GM19099 (cell line): ENCODE measurements around the gene CEMIP2.

Source experiments
- POLR2A ChIP-seq: IDR thresholded peaks from 3 replicates; pipeline ENCODE4 v1.6.1; 2011; ENCODE audit warnings: low read depth; ENCODE audit not compliant: insufficient read length; ENCODE audit errors: extremely low read depth

CEMIP2 gene

DNA sequence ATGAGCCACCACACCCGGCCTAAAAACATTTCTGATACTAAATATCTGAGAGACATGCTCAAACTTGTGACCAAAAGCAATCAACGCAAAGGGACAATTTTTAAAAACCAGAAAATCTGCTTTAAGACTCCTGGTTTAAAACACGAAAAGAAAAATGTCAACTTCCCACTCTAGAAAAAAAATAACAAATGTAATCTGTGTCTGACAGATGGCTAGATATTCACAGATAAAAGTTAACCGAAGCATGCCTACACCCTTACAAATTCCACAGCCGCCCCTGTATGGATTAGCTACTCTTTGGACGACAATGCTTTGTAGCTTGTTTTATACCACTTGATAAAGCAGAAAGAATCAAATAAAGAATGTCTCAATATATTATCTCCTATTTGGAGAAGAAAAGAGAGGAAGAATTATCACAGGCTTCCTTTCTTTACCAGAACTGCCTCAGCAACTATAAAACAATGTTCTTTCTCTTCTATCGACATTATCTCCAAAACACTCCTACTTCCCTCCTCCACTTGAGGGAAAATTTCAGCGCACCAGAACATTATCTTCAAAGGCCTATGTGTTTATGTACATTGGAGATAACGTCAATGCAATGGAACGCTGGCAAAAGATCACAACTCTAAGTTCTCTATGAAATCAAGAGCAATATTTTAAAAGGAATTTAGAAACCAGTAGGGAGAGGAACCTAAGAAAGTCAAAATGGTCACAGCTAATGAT is 26.2 kb downstream of the CEMIP2 start:
- no peak for TF ChIP-seq POLR2A

DNA sequence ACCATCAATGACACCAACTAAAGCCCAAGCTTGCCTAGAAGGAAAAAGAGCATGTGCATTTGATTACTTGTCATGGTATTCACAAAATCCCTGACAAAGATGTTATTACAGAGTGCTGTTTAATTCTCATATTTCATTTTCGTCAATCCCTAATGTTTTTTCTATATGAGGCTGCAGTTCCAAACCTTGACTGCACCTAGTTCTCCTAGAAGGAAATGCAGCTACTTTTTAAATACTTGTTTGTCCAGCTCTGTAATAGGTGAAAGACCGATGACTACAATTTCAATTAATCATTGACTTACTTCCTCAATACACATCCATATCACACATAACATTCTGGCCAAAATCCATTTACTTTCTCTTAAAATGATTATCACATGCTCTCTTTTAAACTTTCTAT is 28.1 kb downstream of the CEMIP2 start:
- TF ChIP-seq POLR2A, result no peak

DNA sequence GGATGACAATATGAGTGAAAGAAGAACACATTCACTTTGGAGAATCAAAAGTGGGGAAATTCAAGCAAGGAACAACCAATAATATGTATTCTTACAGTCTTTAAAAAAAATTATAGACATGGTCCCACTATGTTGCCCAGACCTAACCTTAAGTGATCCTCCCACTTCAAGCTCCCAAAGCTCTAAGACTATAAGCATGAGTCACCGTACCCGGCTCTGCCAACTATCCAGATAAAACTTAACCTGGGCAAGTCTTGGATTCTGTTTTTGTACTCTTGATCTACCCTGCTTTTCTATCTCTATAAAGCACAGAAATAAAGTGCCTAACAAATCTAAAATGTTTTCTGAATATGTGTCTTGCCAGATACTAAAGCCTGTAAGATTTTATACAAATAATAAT is 30.9 kb downstream of the CEMIP2 start:
- no peak for TF ChIP-seq POLR2A

DNA sequence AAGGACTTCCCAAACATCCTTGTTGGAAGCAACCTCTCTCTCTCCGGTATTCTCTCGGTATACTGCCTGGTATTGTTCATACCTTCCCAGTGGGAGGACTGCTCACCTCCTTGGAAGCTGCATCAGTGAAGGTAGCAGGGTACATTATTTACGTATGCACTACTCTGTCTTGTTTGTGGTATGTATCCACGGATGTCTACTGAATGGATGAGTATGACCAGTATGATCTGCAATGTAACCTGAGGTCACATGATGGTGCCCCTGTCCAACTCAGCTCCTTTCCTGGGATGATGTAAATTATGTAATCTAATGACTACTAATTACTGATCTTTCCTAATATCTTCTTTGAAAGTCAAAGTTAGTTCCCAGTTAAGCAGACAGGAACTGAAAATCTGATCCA is 32.1 kb downstream of the CEMIP2 start:
- TF ChIP-seq POLR2A, result no peak

DNA sequence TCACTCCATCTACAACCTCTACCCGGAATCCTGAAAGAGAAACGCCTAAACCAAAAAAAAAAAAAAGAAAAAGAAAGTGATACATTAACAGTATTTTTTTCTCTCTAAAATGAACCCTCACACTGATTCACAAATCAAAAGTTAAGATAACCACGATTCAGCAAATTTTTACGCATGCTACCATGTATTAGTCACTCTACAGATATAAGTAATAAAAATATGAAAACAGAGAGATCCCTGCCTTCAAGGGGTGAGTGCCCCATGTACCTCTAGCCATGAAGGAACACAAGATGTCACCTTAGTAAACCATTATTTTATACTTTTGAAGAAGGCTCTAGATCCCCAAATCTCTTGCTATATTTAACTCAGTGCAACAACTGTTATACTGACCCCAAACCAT is 33.4 kb downstream of the CEMIP2 start:
- no peak for TF ChIP-seq POLR2A

DNA sequence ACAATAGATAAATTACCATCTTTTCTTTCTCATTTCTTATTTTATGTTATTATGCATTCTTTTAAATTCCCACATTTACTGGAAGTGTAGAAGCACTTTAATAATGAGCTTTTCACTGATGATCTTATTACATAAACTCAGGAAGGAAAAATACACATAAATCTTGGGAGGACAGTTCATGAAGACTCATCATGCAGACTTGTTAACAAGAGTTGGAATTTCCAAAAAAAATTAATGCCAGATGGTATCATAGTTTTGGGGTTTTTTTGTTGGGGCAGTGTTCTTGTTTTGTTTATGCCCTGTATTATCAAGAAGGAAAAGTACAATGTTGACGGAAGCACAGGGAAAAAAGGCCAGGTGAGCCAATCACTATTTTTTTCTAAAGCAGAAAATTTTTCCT is 35.1 kb downstream of the CEMIP2 start:
- no peak for TF ChIP-seq POLR2A

DNA sequence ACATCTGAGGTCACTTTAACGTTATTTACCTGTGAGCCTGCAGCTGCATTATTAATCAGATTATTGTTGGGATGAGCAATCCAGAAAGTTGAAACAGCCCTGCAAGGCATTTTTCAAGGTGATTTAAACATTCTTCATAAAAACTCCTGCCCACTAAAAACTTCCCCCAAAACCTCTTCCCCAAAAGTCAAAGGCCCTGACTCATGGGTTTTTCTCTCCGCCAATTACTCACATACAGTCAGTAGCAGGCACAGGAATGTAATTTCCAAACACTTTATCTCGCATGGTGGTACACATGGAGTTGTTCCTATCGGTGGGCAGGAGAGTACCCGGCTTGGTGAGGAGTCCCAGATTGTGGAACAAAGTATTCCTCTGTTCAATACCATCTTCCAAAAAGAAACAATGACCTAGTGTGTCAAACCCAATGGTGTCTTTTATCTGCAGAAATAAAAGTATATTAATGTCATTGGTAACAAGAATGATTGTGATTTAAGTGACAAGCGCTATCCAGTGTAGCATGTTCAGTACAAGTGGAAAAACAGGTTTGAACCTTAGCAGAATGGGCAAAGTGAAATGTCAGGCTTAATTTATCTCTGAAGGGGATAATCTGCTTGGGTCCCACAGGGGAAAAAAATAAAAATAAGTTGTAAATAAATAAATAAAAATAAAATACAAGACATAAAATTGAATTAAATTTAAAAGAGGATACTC is 38.3 kb downstream of the CEMIP2 start:
- no peak for TF ChIP-seq POLR2A

DNA sequence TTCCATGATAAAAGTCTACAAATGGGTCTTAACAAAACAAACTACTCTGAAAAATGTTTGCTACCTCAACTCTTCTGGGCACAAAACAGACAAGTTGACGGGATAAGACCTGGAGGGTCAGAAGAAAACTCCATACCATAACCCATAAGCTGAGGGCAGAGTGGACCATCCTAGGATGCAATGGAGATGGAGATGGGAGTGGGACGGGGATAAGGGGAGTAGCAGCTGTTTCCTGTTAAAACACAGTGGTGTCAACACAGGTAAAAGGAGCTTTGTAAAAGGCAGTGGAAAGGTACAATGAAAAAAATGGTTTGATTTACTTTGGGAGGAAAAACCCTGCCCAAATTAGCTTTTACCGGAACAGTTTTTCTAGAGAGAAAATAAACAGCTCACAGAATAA is 41.6 kb downstream of the CEMIP2 start:
- no peak for TF ChIP-seq POLR2A

DNA sequence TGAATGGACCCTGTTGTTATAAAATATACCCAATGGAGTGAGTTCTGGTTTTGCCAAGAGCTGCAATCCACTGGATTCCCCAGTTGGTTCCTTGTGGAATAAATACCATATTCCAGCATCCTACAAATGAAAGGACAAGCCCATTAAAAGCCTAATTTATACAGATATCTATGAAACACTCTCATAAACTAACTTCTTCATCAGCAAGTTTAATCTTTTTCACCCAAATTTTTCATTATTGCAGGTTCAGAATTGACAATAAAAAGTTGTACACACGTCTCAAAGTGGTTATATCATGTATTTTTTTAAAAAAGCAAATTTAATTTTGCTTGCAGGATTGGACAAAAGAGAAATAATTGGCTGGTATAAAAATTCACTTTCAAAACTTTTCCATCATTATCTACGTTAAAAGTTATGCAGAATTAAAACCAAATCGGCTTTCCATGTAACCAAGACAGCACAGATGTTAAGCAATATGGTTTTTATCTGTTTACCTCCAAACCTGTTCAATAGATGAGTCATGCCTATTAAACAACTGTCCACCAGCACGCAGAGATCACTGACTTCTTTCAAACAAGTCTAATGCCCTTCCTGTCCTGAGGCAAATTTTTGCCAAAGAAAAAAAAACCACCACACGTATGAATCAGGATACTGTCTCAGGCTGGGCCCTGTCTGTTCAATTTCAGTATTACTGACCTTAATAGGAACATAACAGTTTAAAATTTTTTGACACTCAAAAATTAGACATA is 42.5 kb downstream of the CEMIP2 start:
- TF ChIP-seq POLR2A, result no peak

DNA sequence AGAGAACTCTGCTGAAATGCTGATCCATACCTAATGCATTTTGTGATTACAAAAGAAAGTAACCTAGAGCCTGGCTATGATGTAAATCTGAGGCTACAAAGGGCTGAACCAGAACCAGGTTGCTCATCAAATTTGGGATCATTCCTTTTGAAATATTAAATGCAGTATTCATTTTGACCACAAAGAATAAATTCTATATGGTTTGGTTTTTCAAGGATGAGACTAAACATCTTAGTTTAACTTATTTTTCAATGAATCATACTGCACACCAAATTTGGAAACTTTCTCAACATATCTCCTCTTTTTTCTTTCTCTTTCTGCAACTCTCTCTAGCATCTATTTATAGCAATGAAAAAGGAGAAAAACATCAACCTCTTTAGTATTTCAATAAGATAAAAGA is 46.5 kb downstream of the CEMIP2 start:
- no peak for TF ChIP-seq POLR2A

DNA sequence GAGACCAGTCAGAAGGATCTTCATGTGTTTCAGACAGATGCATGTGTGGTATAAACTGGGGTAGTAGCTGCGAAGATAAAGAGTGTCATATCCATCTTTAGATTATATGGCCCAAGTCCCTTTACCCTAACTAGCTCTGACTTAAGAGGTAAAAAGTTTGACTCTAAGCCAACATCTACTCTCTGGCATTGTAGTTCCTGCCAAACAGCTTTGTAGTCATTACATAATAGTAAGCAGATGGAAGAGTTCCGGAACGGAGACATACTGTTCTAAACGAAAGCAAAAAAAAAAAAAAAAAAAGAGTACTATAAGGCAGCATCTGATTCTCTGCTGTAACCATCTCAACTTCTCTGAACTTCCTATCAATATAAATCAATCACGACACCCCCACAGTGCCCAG is 48.8 kb downstream of the CEMIP2 start:
- no peak for TF ChIP-seq POLR2A

DNA sequence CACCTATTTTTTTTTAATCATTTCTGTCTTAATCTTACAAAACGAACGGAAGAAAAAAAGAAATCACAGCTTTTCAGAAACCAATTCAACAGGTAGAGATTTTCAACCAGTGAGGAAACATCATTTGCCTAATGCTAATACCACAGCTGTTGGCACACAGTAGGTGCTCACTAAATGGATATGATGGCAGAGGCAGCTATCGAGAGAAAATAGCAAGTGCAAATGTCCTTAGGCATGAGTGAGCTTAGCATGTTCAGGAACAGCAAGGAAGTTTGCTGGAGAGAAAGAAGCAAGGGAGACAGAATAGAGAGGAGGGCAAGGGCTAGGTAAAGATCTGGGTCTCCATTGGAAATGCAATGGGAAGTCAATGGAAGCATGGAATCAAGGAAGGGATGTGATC is 49.2 kb downstream of the CEMIP2 start:
- no peak for TF ChIP-seq POLR2A

DNA sequence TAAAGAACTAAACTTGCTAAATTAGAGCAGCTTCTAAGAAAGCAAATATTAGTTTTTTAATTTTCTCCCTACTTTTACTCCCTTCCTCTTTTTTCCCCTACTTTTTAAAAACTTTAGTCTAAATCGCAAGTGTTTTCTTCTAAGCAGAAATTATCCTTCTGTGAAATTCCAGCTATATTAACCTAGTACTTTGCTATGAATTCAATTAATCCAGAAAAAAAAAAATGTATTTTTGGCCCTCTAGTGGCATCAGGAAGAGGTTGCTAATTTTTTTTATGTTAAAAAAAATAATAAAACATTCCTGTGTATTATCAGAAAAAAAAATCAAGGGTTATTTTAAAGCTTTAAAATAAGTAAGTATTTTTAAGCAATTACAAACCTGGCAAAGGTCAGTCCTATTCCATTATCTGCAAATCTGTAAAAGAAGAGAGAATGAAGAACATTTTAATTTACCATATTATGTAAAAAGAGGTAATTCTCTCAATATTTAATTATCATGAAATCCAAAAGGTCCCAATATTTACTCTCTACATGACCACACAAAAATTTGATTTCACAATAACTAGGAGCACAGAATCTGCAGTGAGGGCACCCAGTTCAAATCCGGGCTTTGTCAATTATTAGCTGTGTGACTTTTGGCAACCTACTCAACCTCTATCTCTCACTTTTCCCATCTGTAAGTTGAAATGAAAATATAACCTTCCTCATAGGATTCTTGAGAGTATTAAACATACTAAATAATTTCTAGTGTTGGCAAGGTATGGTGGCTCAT is 52.0 kb downstream of the CEMIP2 start:
- TF ChIP-seq POLR2A, result no peak

DNA sequence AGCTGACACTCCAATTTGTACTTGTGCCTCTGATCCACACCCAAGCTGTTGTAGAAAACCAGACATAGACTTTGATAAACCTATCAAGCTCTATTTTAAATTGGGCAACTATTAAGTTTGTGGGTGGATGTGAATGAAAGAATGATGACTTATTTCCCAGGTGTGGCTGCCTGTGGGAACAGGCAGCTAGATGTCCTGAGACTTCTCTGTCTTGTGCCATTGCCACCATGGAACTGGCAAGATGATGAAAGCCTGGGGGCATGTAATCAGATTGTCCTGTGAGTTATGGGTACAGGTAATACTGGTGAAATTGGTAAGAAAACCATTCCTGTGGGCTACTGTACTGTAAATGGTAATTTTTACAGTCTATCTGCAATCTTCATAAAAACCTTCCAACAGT is 57.5 kb downstream of the CEMIP2 start:
- no peak for TF ChIP-seq POLR2A

DNA sequence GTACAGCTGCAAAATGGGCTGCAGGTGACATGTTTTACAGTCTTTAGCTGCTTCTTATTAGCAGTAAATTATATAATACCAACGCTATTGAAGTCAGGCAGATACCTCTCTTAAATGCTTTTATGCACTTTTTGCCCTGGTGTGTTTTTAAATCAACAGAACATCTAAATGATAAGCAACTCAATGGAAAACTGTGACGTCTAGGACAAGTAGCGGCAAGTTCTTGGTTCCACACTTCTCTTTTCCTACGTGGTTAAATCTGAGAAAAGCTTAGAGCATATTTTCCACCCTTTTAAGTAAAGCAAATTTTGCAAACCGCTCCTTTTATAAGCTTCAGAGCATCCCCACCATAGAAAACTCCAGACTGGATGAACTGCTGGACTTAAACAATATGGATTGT is 58.1 kb downstream of the CEMIP2 start:
- TF ChIP-seq POLR2A, result no peak

DNA sequence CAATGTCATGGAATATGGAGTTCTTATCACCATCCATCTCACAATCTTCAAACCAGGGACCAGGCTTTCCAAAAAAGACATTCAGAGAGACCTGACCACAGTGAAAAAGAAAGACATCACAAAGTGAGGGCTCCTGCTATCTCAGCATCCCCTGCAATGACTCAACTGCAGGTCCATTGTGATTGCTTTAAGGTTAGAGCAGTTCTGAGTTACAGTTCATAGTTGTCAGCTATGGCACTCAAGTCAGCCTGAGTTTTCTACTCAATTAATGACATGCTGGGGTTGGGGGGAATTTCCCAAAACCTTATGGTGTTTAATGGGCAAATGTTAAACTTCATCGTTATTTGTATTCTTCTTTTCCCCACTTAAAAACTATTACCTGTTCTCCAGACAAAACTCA is 58.9 kb downstream of the CEMIP2 start:
- no peak for TF ChIP-seq POLR2A

DNA sequence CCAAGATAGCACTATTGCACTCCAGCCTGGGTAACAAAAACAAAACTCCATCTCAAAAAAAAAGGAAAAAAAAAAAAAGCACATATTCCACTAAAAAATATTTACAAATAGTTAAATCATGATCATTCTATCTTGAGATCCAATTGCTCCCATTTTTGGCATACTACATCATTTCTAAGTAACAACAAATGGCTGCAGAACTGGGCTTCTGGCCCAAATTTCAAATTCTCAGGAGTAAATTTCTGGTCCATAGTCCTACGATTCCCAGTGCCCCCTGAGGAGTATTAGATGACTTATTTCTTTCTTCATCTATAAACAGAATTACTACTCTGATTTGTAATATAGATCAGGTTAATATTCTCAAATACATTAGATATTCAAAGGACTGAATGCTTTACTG is 62.1 kb downstream of the CEMIP2 start:
- TF ChIP-seq POLR2A, result no peak
